Measurements from ENCODE around the gene HECTD2.

- TF ChIP-seq CTCF (IDR thresholded peaks at IDR 0.05; ENCODE audit: poor library complexity, severe bottlenecking) = no peak
- no peak for TF ChIP-seq REST (IDR thresholded peaks at IDR 0.05; ENCODE audit: borderline replicate concordance)
- no peak for TF ChIP-seq TAF1 (IDR thresholded peaks at IDR 0.05; ENCODE audit: low read depth)
- TF ChIP-seq MXI1 (conservative IDR thresholded peaks at IDR 0.05; ENCODE audit: poor library complexity, severe bottlenecking) = no peak
Measured at GRCh38 chr10:91519899-91520514, 109.9 kb downstream of the HECTD2 start.
